SK-N-SH (cell line): ENCODE measurements around the gene COMMD10.

Experiments
- CTCF ChIP-seq: fragments of 200-600 bp; sonication (generic); IDR thresholded peaks from 2 replicates; pipeline ENCODE4 v1.6.1; 2017; ENCODE audit warnings: antibody characterized with exemption, mild to moderate bottlenecking, moderate library complexity
- EP300 ChIP-seq, 2 experiments: IDR thresholded peaks; 2 replicates each; pipeline versions ENCODE4 v1.4.0 to v1.6.1; 2012; ENCODE audit warnings: borderline replicate concordance in 1 of 2, low read depth in 1 of 2, low read length in 1 of 2
- EZH2phosphoT487 ChIP-seq: fragments of 200-600 bp; sonication (generic); IDR thresholded peaks from 2 replicates; pipeline ENCODE4 v1.6.1; 2017; ENCODE audit warnings: low read depth, mixed run types, mild to moderate bottlenecking, antibody characterized with exemption, moderate library complexity, borderline replicate concordance
- FOSL2 ChIP-seq: IDR thresholded peaks from 2 replicates; pipeline ENCODE4 v1.4.0; 2012; ENCODE audit warnings: low read depth, mild to moderate bottlenecking, moderate library complexity, borderline replicate concordance
- MEF2A ChIP-seq: IDR thresholded peaks from 2 replicates; pipeline ENCODE4 v1.4.0; 2012; ENCODE audit warnings: low read depth, borderline replicate concordance
- POLR2AphosphoS5 ChIP-seq: IDR thresholded peaks from 2 replicates; pipeline ENCODE4 v1.6.1; 2012; ENCODE audit warnings: low read depth, low read length
- RAD21 ChIP-seq: IDR thresholded peaks from 2 replicates; pipeline ENCODE4 v1.6.1; 2012; ENCODE audit warnings: mild to moderate bottlenecking, low read length

- no peak for TF ChIP-seq POLR2AphosphoS5
- TF ChIP-seq MEF2A: no peak
- TF ChIP-seq CTCF: no peak
- TF ChIP-seq RAD21: no peak
- TF ChIP-seq EP300 (IDR thresholded peaks at IDR 0.05; ENCODE audit: borderline replicate concordance in 1 of 2, low read depth in 1 of 2, low read length in 1 of 2): no peak
- TF ChIP-seq EZH2phosphoT487: no peak
- TF ChIP-seq FOSL2: no peak
These were observed 59.3 kb downstream of the COMMD10 start for GRCh38 chr5:116144103-116144502.
